Neural progenitor cell (in vitro differentiated cells): ENCODE measurements around the gene NSUN2.

Experiments
- CTCF ChIP-seq: fragments of 200-600 bp; sonication (generic); IDR thresholded peaks from 2 replicates; pipeline ENCODE4 v1.5.1; 2017; ENCODE audit warnings: antibody characterized with exemption, mild to moderate bottlenecking
- EZH2 ChIP-seq: fragments of 200-600 bp; sonication (generic); IDR thresholded peaks from 2 replicates; pipeline ENCODE4 v1.6.1; 2017; ENCODE audit warnings: antibody characterized with exemption, mild to moderate bottlenecking, moderate library complexity

GRCh38 chr5:6581559-6582426 lies 51.1 kb downstream of the NSUN2 start:
- TF ChIP-seq CTCF (no peak), EZH2 (no peak)
